C4-2B (cell line): ENCODE data around the gene CTRL.
A peak's percentile ranks its signal among the peaks of the same experiment; 100 is the strongest.
"Not testable (repeated sequence)": the region's sequence is repeated elsewhere in the genome, so short reads cannot be mapped to it uniquely, and the experiment has no call there.

ENCODE experiments used
- H3K27ac ChIP-seq: fragments of 450-650 bp; 2 replicates; pipeline ENCODE4 v1.5.1; 2017
- CTCF ChIP-seq: fragments of 450-650 bp; conservative IDR thresholded peaks from 2 replicates; pipeline ENCODE4 v1.5.1; 2017; ENCODE audit warnings: mild to moderate bottlenecking
- ZFX ChIP-seq: fragments of 450-650 bp; IDR thresholded peaks from 2 replicates; pipeline ENCODE4 v1.6.1; 2017

The CTRL gene

DNA sequence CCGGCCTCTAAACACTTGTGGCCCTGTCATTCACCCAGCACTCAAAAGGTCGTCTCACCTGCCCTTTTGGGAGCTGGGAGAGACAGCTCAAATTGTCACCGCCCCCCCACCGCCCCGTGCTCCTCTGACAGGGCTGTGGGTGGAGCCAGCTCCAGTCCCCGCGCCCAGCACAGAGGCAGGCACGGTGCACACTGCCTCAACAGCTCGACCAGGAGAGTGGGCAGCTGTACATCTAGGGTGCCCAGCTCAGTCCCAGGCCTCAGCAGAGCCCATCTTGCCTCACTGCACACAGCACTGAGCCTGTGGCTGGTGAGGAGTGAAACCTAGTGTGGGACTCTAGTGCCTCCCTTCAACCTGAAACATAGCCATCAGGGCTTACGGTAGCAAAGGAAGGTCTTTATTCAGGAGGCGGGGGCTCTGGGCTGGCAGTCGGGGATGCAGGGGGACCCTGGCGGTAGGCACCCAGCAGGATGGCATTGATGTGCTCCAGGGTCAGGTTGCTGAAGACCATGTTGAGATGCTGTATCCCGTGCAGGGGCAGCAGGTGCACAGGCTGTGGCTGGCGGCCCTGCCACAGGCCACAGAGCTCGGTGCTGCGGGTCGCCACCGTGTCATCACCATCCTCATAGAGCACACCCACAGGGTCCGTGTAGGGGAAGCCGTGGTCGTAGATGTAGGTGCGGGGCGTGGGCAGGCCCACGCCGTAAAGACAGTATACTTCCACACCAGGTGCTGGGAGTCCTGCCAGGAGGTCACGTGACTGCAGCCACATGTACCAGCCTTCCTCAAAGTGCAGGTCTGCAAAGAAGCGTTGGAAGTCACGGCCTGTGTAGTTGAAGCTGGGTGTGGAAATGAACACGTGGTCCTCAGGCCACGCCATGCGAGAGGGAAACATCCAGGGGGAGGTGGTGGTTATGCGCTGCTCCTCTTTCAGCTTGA, 8.1 kb upstream of the CTRL start:
- no peak overlapping the region; the same call in 1 of the 2 replicates for H3K27ac ChIP-seq
- TF ChIP-seq ZFX, result no peak
- no peak for TF ChIP-seq CTCF

- not testable (repeated sequence) for H3K27ac ChIP-seq
Observed at GRCh38 chr16:67937713-67938112, 6.1 kb upstream of the CTRL start.

GRCh38 chr16:67936880-67937605, 5.4 kb upstream of the CTRL start:
- TF ChIP-seq CTCF, result no peak
- no peak for TF ChIP-seq ZFX
- peak overlapping the region; percentile 86 for H3K27ac ChIP-seq

DNA sequence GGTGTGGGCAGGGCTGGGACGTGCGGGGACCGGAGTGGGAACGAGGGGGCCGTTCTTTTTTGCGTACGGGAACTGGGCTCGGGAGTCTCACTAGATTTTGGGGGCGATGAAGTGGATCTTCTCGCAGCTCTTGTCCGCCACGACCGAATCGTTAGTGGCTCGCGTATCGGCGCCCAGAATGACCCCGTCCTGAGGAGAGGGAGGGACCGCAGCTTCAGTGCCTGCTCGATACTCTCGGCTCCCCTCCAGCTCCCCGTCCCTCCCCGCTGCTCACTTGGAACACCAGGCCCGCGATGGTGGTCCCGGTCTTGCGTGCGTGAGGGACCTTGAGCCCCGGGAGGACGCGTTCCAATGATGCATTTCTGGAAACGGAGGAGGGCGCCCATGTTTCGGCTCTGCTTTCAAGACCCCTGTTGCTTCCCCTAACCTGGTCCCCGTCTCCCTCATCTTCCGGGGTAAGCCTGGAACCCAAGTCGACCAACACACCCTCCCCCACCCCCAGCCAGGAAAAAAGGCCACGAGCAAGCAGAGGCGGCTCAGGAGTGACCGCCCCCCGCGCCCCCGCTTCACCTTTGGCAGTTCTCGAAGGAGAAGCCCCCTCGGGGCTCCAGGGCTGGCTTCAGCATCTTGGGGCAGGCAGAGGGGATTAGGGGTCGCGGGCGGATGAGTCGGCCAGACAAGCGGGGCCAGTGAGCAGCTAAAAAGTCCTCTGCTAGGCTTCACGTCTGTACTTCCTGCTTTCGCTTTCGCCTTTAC, 4.6 kb upstream of the CTRL start, which contains the start of gene PSMB10:
Gene PSMB10 (minus strand): TSS at position 727 of the 756 bp plus-strand sequence. CDS start 101 bp downstream, at position 626.
- TF ChIP-seq ZFX (no peak), CTCF (no peak)
- peak within 1 kb of the TSS; percentile 86 for H3K27ac ChIP-seq

DNA sequence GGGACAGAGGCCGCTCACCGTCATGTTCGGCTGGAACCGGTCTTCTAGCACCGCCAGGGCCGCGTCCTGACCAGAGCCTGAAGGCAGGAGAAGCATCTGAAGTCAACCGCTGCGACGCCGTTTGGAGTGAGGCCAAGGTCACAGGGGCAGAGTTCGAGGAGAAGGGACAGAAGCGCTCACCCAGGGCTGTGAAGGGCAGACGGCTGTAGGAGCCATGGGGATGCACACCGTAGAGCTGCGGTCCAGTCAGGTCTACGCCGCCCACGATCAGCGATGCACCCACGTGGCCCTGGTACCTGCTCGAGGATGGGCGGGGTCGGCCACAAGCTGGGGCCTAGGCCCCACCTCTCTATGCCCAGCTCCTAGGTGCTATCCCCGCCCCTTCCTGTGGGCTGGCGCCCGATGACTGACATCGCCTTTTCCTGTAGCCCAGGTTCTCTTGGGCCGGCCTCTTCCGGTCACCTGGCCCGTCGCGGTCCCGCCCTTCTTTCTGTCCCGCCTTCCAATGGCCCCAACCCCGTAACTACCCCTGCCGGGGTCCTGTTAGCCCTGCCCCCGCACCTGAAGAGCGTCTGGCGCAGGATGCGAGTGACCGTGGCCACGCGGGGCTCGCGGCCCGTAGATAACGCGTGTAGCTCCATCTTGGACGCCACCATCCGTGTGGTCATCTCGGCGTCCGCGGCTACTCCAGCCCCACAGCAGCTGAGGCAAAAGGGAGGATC, 3.9 kb upstream of the CTRL start:
- H3K27ac ChIP-seq, result peak overlapping the region; percentile 86

DNA sequence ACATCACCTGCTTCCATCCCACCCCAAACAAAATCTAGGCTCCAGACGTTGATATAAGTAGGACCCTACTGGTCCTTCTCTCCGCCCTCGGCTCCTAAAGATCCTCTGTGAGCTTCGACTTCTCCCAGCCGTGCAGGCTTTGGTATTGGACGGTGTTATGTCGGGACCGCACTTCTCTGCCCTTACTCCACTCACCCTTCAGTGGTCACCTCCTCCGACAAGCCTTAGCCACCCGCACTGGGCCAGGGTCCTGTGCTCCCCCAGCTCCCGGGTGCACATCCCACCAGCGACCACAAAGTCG, 3.4 kb upstream of the CTRL start:
- no peak for TF ChIP-seq CTCF
- TF ChIP-seq ZFX, result no peak
- H3K27ac ChIP-seq, result peak overlapping the region; percentile 86

More for the DNA sequence above, 3.9 kb upstream of the CTRL start:
- no peak for TF ChIP-seq ZFX
- TF ChIP-seq CTCF, result no peak

- peak overlapping the region; percentile 86 for H3K27ac ChIP-seq
- TF ChIP-seq ZFX (no peak), CTCF (no peak)
Observed at GRCh38 chr16:67934306-67935100, 2.8 kb upstream of the CTRL start.
